RPMI8226 (cell line): ENCODE results near the gene BNIP3.

Source experiments
- DNase-seq: peaks from one replicate; pipeline ENCODE4 v3.0.0-alpha.2; 2015

The BNIP3 gene

DNA sequence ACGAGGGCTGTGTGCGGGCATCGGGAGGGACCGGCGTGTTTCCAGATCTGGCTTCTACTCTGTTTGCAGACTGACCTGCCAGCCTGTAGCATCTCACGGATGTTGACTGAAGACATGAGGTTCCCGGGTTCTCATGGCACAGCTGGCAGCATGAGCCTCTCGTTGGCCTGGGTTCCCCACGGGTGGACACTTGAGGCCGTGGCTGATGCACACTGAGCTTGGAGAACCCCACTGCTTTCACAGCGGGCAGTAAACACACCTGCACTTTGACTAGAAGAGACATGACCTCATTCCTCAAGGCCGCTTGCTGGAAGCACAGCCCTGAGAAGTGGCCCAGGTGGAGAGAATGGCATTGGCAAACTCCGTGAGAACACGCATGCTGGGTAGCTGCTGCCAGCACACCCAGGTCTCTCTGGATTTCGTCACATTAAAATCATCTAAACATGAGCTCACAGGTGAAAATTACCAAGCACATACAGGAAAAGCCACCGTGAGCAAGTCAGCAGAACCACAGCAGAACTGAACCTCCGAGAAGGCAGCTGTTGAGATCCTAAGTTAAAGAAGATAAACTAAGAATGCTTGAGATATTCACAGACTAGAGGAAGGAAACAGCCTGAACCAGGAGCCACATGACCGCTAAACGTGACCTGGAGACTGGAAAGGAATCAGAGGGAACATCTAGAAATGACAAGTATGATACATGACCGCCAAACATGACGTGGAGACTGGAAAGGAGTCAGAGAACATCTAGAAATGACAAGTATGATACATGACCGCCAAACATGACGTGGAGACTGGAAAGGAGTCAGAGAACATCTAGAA lies 32.5 kb downstream of the BNIP3 start:
- no peak for DNase-seq

DNA sequence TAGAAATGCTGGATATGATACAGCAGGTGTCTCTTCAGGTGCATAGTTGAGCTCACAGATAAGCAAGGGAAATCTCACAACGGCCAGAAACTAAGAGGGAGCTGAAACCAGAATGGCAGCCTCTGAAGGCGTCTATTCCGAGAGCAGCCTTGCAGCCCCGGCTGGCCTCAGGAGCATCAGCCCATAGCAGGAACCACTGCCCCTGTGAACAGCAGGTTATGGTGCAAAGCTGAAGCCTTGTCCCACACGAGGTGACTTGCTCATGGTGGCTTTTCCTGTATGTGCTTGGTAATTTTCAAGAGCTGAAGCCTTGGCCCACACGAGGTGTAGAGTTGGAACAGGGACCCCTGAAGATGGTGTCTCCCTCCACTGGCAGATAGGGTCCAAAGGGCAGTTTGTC lies 33.2 kb downstream of the BNIP3 start:
- DNase-seq: no peak

- DNase-seq: no peak
Observed at GRCh38 chr10:131947631-131948347, 33.9 kb downstream of the BNIP3 start.

- DNase-seq: no peak
Observed at GRCh38 chr10:131946880-131947279, 34.8 kb downstream of the BNIP3 start.

DNA sequence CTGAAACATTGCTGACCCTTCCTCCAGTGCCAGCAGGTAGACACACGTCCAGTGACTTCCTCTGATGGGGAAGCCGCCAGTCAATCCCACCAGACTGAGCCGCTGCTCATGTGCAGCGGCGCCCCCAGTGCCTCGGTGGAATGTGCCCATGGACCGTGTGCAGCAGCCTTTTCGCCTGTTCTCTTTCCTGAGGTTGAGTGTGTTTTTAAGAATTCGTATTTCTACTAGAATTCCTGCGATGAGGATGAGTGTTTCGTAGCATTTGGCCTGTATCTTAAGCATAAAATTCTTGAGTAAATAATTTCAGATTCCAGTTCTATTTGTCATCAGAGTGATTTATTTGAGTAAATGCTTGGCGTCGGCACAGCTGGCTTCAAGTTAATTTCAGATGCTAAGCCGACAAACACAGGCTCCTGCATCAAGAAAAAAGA lies 35.4 kb downstream of the BNIP3 start:
- no peak for DNase-seq

DNA sequence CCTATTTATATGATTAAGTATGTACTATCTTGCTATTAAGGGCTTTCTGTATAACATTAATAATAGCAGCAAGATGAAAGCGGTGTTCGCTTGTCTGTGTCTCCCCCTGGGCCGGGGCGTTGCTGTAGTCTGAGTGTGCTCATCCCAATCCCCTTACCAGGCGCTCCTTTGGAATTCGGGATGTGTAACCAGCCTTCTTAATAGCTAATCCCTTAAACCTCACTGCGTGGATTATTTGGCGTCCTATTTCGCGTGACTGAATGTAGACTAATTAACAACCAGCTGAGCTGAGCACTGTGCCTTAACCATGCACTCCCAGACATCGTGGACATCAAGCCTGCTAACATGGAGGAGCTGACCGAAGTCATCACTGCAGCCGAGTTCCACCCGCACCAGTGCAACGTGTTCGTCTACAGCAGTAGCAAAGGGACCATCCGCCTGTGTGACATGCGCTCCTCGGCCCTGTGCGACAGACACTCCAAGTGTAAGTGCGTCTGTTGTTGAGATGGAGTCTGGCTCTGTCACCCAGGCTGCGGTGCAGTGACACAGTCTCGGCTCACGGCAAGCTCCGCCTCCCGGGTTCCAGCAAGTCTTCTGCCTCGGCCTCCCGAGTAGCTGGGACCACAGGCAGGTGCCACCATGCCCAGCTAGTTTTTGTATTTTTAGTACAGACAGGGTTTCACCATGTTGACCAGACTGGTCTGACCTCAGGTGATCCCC lies 36.6 kb downstream of the BNIP3 start:
- no peak for DNase-seq

- DNase-seq: no peak
Observed at GRCh38 chr10:131944412-131944811, 37.3 kb downstream of the BNIP3 start.

GRCh38 chr10:131943021-131943814 lies 38.5 kb downstream of the BNIP3 start:
- no peak for DNase-seq

DNA sequence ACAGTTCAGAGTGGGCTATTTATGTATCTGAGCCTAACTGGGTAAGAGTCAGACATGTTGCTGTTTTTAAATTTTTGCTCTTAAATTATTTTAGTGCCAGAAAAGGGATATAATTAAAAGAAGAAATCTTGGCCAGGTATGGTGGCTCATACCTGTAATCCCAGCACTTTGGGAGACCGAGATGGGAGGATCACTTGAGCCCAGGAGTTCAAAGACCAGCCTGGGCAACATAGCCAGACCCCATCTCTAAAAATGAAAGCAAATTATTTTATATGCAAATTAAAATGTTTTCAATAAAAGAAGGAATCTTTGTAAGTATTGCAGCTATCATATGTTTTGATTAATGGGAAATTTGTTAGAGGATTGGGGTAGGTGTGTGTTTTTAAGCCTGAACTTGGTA lies 39.3 kb downstream of the BNIP3 start:
- DNase-seq: no peak

DNA sequence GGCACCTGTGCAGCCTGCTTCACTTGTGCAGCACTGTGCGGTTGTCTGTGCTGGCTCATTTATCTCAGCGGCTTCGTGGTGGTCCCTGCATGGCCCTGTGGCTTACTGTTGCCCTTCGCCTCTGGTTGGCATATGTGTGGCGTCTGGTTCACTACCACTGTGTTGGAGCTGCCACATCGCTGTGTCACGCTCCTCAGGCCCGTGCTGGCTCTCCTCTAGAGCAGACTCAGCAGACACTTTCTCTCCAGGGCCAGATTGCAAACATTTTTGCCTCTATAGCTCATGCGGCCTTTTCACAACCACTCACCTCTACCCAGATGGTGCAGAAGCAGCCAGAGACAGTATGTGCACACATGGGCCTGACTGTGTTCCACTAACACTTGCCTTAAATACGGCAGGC lies 43.0 kb downstream of the BNIP3 start:
- DNase-seq: no peak

DNA sequence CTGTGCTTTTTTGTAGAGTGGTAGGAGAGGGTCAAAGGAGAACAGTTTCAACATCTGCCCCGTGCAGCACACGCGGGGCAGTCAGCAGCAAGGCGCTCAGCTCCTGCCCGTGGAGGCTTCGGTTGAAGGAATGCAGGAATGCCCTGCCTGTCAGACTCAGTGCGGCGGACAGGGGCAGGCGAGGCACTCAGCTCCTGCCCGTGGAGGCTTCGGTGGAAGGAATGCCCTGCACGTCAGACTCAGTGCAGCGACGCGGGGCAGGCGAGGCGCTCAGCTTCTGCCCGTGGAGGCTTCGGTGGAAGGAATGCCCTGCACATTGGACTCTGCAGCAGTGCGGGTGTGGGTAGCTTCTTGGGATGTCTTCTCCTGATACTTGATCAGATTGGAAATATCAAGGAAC lies 43.9 kb downstream of the BNIP3 start:
- no peak for DNase-seq

- DNase-seq: no peak
Observed at GRCh38 chr10:131936736-131937135, 45.0 kb downstream of the BNIP3 start.

GRCh38 chr10:131936294-131936693 lies 45.4 kb downstream of the BNIP3 start:
- no peak for DNase-seq

GRCh38 chr10:131935260-131935659 lies 46.5 kb downstream of the BNIP3 start:
- no peak for DNase-seq

DNA sequence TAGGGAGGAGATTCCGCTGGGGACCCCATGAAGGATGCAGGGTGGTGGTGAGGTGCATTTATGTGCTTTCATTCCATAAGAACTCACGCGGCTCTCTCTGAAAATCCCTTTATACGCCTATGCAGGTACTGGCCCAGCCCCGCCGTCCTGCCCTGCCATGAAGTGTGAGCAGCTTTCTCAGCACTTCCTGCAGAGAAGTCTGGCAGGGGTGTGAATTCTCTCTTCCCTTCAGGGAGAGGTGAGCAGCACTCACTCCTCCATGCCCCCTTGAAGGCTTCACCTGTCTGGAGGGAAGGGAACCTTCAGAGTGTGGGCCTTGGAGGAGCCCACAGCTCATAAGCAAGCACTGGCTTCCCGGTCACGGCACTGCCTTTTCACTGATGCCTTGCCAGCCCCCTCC lies 47.0 kb downstream of the BNIP3 start:
- no peak for DNase-seq

- DNase-seq: no peak
Observed at GRCh38 chr10:131933696-131934086, 48.0 kb downstream of the BNIP3 start.

DNA sequence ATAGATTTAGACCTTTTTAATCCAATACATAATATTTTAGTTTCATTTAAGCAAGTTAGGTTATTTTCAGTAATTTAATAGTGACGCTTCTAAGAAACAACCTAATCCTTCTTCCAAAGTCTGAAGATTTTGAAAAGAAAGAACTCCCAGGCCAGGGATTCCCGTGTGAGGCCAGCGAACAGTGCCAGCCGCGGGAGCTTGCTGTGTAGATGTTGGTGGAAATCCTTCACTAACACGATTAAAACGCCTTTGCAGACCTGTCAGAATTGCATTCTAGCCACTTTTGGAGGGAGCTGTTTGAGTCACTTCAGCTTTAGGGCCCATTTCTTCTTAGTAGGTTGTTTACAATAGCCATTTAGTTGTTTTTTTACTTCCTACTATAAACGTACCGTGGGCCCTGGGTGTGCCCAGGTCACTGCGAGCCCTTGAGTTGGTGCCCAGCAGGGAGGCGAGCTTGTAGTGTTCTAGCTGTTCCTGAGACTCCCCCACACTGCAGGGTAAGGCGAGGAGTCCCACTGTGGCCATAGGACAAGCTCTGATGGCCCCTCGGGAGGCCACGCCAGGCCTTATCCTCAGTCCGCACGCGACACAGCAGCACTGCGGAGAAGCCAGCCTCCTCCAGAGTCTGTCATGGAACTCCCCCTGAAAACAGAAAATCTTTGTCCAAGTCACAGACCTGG lies 48.6 kb downstream of the BNIP3 start:
- DNase-seq: no peak

DNA sequence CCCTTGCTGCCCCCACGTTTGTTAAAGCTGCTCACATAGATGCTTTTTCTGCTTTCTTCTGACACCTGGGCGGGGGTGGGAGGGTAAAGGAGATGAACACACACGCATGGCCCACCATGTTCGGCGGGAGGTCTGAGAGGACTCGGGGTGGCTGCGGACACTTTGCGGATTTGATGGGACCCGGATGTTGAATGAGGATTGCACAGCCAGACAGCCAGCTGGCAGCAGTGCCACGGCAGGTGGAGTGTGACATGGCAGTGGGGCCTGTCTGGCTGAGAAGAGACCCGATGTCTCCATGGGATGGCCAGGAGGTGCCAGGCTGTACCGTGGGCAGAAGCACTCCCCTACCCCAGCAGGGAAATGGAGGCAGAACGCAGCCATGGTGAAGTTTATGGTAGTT lies 49.7 kb downstream of the BNIP3 start:
- DNase-seq: no peak

DNA sequence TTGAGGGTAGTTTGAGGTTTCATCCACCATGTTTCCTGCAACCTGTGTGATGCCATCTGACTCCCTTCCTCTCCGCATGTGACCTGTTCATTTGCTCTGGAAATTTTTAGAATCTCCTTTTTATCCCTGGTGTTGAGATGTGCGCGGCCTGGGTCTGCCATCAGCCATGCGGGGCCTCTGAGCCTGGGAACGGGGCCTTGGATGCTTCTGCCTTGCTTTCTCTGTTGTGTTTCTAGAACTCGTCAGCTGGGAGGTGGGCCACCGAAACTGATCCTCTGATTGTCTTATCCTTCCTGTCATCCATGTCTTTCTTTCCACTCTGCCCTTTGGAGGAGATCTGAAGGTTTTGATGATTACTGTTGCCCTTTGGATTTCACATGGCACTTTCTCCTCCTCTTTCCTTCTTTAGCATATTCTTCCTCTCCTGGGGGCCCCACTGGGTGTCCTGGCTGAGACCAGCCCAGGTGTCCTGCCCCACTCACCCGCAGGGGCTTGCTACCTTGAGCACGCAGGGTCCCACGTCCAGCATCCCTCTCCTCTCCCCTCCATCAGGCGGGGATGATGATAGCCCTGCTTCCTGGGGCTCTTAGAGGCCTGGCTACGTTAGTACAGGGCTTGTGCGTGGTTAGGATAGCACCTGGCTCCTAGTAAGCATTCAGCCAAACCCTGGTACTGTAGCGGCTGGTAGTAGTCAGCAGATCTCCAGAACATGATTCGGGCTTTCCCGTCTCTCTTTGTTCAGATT lies 51.0 kb downstream of the BNIP3 start:
- no peak for DNase-seq

GRCh38 chr10:131930150-131930549 lies 51.6 kb downstream of the BNIP3 start:
- DNase-seq: no peak

DNA sequence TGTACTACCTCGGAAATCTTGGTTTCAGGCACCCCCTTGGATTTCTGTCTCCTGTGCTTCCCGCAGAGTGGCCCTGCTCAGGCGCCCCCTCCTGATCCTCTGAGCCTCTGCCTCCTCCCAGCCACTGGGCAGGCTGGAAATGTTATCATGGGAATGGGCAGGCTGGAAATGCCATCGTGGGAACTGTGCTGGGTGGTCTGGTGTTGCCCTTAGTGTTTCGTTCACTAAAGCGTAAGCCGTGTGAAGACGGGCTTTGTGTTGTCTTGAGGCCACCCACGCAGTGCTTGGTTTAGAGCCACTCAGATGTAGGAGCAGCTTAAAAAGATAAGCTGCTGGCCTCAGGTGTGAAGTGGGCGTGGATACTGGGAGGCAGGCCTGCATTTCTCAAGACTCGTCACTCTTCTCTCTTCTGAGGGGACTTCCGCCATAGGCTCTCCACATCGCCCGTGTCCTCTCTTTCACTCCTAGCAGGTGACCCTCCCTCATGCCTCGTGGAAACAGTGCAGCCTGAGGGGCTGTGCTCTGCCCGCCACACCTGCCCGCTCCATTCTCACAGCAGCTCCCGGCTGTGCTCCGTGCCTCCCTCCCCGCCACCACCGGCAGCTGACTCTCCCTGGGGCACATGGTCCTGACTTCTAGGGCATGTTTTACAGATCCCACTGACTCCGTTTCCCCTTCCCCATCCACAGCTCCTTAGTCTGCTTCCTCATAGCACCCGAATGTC lies 52.4 kb downstream of the BNIP3 start:
- no peak for DNase-seq
